Nephron (organoid): ENCODE data around the gene IGF2BP2.
A peak's percentile ranks its signal among the peaks of the same experiment; 100 is the strongest.
"Not testable (repeated sequence)": the region's sequence is repeated elsewhere in the genome, so short reads cannot be mapped to it uniquely, and the experiment has no call there.

Experiments used
- H3K27ac Mint-ChIP-seq, 3 experiments: 2 replicates each; pipeline ENCODE4 v1.8.0; 2020; ENCODE audit warnings: mixed read lengths in 3 of 3, mild to moderate bottlenecking in 2 of 3, moderate library complexity in 1 of 3
- H3K27me3 Mint-ChIP-seq: 2 replicates; pipeline ENCODE4 v1.8.0; 2021; ENCODE audit warnings: low read depth, mild to moderate bottlenecking, moderate library complexity, mixed read lengths
- H3K36me3 Mint-ChIP-seq: 2 replicates; pipeline ENCODE4 v1.8.0; 2020; ENCODE audit warnings: low read depth, mixed read lengths
- H3K4me1 Mint-ChIP-seq: 2 replicates; pipeline ENCODE4 v1.8.0; 2020; ENCODE audit warnings: mixed read lengths
- H3K4me3 Mint-ChIP-seq, 3 experiments: 2 replicates each; pipeline ENCODE4 v1.8.0; 2020; ENCODE audit warnings: mild to moderate bottlenecking in 3 of 3, mixed read lengths in 3 of 3, moderate library complexity in 2 of 3
- H3K9me3 Mint-ChIP-seq: 2 replicates; pipeline ENCODE4 v1.8.0; 2020; ENCODE audit warnings: mixed read lengths
- TF ChIP-seq, protein P1 (sequence below), 3 experiments: fragments of 200-600 bp; sonication (generic); IDR thresholded peaks; one replicate each; pipeline ENCODE4 v1.5.0; 2021; ENCODE audit warnings: antibody characterized with exemption in 3 of 3; ENCODE audit not compliant: unreplicated experiment in 3 of 3

IGF2BP2 gene

DNA sequence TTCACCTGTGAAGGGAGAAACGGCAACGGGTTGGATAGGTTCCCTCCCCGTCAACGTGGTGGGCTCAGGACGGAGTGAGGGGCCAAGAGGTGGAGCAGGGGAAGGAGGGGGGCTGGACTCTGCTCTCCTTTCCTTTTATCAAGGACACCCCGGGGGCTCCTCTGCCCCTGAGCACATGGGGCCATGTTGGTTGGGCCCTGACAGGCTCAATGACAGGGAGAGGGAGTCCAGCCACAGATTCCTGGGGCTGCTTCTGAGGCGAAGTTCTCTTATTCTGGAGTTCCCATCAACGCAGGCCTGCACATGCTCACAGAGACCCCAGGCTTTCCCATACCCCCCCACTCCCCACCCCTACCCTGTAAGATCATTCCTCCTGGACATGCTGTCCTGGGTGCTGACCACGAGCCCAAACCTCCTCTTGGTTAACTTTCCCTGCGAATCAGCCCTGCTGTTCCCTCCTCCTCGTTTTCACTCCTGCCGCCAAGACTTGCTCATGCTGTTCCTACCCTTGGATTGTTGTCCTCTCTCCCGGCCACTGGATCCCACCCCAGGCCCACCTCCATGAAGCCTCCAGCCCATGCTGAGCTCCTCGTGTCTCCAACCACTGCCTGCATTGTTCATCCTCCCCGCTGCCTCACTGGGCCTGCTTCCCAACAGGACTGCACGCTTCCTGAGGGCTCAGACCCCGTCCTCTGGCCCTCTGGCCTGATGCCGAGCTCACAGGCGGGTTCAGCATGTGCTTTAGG is 177.5 kb downstream of the IGF2BP2 start:
- peaks cover 77% of the 10 kb centered on the region for H3K36me3 Mint-ChIP-seq
- H3K27me3 Mint-ChIP-seq: no peaks in the 10 kb centered on the region

DNA sequence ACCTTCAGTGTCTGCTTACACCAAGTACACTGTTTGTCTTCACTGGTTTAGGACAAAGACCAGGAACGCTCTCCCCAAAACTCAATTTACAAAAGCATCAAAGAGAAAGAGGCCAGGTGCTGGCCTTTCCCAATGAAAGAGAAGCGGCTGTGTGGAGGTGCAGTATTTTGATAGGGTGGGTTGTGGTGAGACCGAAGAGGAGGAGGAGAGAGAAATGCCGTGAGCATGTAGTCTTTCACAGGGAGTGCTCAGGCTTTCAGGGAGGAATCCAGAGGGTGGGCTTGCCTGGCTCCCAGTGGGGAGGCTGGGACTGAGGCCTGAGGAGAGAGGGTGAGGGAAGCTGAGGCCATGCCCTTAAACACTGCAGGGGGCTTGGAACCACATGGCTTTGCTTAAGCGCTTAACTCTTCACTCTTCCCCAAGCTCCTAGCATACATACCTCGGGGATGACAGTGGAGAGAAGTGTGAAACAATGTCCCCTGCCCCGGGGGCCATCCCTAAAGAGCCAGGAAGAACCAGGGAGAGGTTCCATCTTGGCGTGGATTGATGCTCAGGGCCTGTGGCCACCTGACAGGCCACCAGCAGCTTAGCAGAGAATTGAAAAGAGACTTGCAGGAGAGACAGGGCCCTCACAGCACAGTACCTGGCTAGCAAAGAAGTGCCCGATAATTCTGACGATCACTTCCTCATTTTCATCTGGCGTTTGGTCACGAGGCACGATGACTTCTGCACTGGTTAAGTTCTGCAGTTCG is 178.3 kb downstream of the IGF2BP2 start:
- no peaks in the 10 kb centered on the region for H3K9me3 Mint-ChIP-seq
- peaks cover 75% of the 10 kb centered on the region for H3K36me3 Mint-ChIP-seq
- H3K27ac Mint-ChIP-seq: peak overlapping the region; percentile 44 to 88 (median 71)
- TF ChIP-seq, protein P1, sequence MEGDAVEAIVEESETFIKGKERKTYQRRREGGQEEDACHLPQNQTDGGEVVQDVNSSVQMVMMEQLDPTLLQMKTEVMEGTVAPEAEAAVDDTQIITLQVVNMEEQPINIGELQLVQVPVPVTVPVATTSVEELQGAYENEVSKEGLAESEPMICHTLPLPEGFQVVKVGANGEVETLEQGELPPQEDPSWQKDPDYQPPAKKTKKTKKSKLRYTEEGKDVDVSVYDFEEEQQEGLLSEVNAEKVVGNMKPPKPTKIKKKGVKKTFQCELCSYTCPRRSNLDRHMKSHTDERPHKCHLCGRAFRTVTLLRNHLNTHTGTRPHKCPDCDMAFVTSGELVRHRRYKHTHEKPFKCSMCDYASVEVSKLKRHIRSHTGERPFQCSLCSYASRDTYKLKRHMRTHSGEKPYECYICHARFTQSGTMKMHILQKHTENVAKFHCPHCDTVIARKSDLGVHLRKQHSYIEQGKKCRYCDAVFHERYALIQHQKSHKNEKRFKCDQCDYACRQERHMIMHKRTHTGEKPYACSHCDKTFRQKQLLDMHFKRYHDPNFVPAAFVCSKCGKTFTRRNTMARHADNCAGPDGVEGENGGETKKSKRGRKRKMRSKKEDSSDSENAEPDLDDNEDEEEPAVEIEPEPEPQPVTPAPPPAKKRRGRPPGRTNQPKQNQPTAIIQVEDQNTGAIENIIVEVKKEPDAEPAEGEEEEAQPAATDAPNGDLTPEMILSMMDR (IDR thresholded peaks at IDR 0.05; ENCODE audit: unreplicated experiment in 3 of 3): no peak
- H3K4me1 Mint-ChIP-seq: peaks cover 26% of the 10 kb centered on the region
- H3K4me3 Mint-ChIP-seq: no peak overlapping the region
- no peaks in the 10 kb centered on the region for H3K27me3 Mint-ChIP-seq

More for the DNA sequence above, 177.5 kb downstream of the IGF2BP2 start:
- TF ChIP-seq, protein P1 (IDR thresholded peaks at IDR 0.05; ENCODE audit: unreplicated experiment in 3 of 3): no peak
- no peak overlapping the region for H3K4me3 Mint-ChIP-seq
- peaks cover 26% of the 10 kb centered on the region for H3K4me1 Mint-ChIP-seq
- peak overlapping the region in 2 of 3 experiments; percentile 71 to 88 for H3K27ac Mint-ChIP-seq
- H3K9me3 Mint-ChIP-seq: no peaks in the 10 kb centered on the region

GRCh38 chr3:185645596-185646381 is 179.1 kb downstream of the IGF2BP2 start:
- peaks cover 26% of the 10 kb centered on the region for H3K4me1 Mint-ChIP-seq
- H3K36me3 Mint-ChIP-seq: peaks cover 70% of the 10 kb centered on the region
- no peak overlapping the region for H3K4me3 Mint-ChIP-seq
- no peaks in the 10 kb centered on the region for H3K9me3 Mint-ChIP-seq
- TF ChIP-seq, protein P1 (IDR thresholded peaks at IDR 0.05; ENCODE audit: unreplicated experiment in 3 of 3): no peak
- no peaks in the 10 kb centered on the region for H3K27me3 Mint-ChIP-seq
- H3K27ac Mint-ChIP-seq: peak overlapping the region; percentile 44 to 88 (median 71)

- not testable (repeated sequence) for H3K27me3 Mint-ChIP-seq, H3K4me3 Mint-ChIP-seq, H3K9me3 Mint-ChIP-seq
- Mint-ChIP-seq H3K27ac (peak overlapping the region in 1 of 3 experiments; percentile 88), H3K4me1 (peaks cover 26% of the 10 kb centered on the region), H3K36me3 (peaks cover 69% of the 10 kb centered on the region)
Observed at GRCh38 chr3:185645191-185645590, 179.7 kb downstream of the IGF2BP2 start.

DNA sequence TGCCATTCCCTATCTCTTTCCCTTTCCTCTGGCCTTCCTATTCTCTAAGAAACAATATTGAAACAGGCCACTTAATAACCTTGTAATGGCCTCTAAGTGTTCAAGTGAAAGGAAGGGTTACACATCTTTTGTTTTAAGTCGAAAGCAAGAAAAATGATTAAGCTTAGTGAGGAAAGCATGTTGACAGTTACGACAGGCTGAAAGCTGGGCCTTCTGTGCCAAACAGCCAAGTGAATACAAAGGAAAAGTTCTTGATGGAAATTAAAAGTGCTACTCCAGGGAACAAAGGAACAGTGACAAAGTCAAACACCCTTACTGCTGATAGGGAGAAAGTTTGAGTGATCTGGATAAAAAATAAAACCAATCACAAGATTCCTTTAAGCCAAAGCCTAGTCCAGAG is 184.5 kb downstream of the IGF2BP2 start:
- peak overlapping the region in 2 of 3 experiments; percentile 33 to 52 for H3K27ac Mint-ChIP-seq
- no peaks in the 10 kb centered on the region for H3K9me3 Mint-ChIP-seq
- TF ChIP-seq, protein P1 (IDR thresholded peaks at IDR 0.05; ENCODE audit: unreplicated experiment in 3 of 3): no peak
- no peaks in the 10 kb centered on the region for H3K27me3 Mint-ChIP-seq
- peaks cover 6% of the 10 kb centered on the region for H3K4me1 Mint-ChIP-seq
- H3K36me3 Mint-ChIP-seq: peaks cover 35% of the 10 kb centered on the region
- H3K4me3 Mint-ChIP-seq: no peak overlapping the region
